Measurements from ENCODE around the gene NR3C1.

GRCh38 chr5:143400541-143401226 is 2.8 kb downstream of the NR3C1 start:
- no peak for TF ChIP-seq CTCF (IDR thresholded peaks at IDR 0.05)
- TF ChIP-seq POLR2A (IDR thresholded peaks at IDR 0.05) = no peak
